Psoas muscle (tissue), 8 donors: ENCODE results near the gene CENPC. TPM values are rescaled to one million over a fixed set of nuclear protein-coding genes. Genes with fewer than 3 reads are reported as not detected.

Experiments used
- ATAC-seq, 4 donors: fragments of 200-7000 bp; cut with Tn5 transposase; one replicate each; pipeline ENCODE4 v1.9.1; 2020; ENCODE audit warnings: moderate library complexity in 3 of 4, mild to moderate bottlenecking in 2 of 4
- DNase-seq, 2 donors: peaks; one replicate each; pipeline ENCODE4 v3.0.0-alpha.2; 2020
- H3K27ac ChIP-seq: fragments of 200-600 bp; one replicate; pipeline ENCODE4 v1.8.0; 2022
- H3K27me3 ChIP-seq, 3 donors: fragments of 200-600 bp in 1 of 3; one replicate each; pipeline versions ENCODE4 v1.6.1 to v1.8.0; 2013 to 2022; ENCODE audit warnings: low read length in 2 of 3, mild to moderate bottlenecking in 2 of 3, moderate library complexity in 1 of 3; ENCODE audit not compliant: insufficient read depth in 3 of 3
- H3K36me3 ChIP-seq, 2 donors: fragments of 200-600 bp in 1 of 2; one replicate each; pipeline versions ENCODE4 v1.6.1 to v1.8.0; 2013 to 2022; ENCODE audit warnings: low read depth in 1 of 2, mild to moderate bottlenecking in 1 of 2, moderate library complexity in 1 of 2; ENCODE audit not compliant: insufficient read depth in 1 of 2
- H3K4me1 ChIP-seq: fragments of 200-600 bp; one replicate; pipeline ENCODE4 v1.8.0; 2022
- H3K4me3 ChIP-seq: fragments of 200-600 bp; one replicate; pipeline ENCODE4 v1.8.0; 2022; ENCODE audit warnings: mild to moderate bottlenecking
- H3K9me3 ChIP-seq: fragments of 200-600 bp; one replicate; pipeline ENCODE4 v1.8.0; 2022
- CTCF ChIP-seq: fragments of 200-600 bp; IDR thresholded peaks from one replicate; pipeline ENCODE4 v1.8.0; 2022; ENCODE audit warnings: antibody characterized with exemption
- WGBS, 3 donors: extraction: QIAGEN DNeasy Blood & Tissue Kit; methylation state at CpG; one replicate each; pipeline versions ENCODE4 v1.1.6 to v1.1.7; 2013; 5-methylcytosine and 5-hydroxymethylcytosine counted together
- intact Hi-C, 2 donors: fragments of 100-400 bp; cut with DNase I; formaldehyde crosslinking; loops; one replicate each; pipeline versions ENCODE4 v1.11.0 to v1.14.2; 2022
- polyA plus RNA-seq, 3 donors: library from polyadenylated mRNA; stranded (reverse); fragments of 200-250 nt; gene quantifications; one replicate each; pipeline ENCODE4 v1.2.3, GENCODE V29; 2013
- total RNA-seq, 4 donors: library from RNA; stranded (reverse); fragmentation: NEBNext Ultra II Directional in 2 of 4; extraction: Animal tissue kit (Norgen Biotek cat#: 25700) in 2 of 4; gene quantifications; one replicate each; pipeline versions ENCODE4 v1.2.1 to v1.2.4, GENCODE V29; 2021 to 2023
- donor health status: healthy with polysubstance abuse.
- donor health status: DM: no; HTN: no; CAD: no; lungs with moderate emphysema.
- donor health status: Bipolar disorder and iron deficiency.
- donor health status: healthy.
- donor health status: DM: yes; HTN: yes; CAD: no.
- donor health status: DM: no; HTN: no; CAD: no.
- donor health status: DM: no; HTN: no; CAD: no.
- donor health status: DM: yes; HTN: yes; CAD: no.

CENPC gene
- total and polyA plus RNA-seq, 7 donors, result 1.5 to 5.6 (median 3.5) TPM

- no peaks in the 10 kb centered on the region for H3K4me1 ChIP-seq
- WGBS, 3 donors, result 86 to 90% (median 86%) methylated on average over 2 of the region's 2 CpGs
- H3K27me3 ChIP-seq, result no peaks in the 10 kb centered on the region
- intact Hi-C loops, result loop anchor here in 1 of 2 donors (10.0 kb wide), 1 partner anchor 125 kb away; no protein-coding TSS in a partner anchor
- peaks cover 0 to 22% of the 10 kb centered on the region in 2 donors for H3K36me3 ChIP-seq
- TF ChIP-seq CTCF, result no peak
- H3K4me3 ChIP-seq, result no peak overlapping the region
- H3K27ac ChIP-seq, result no peak overlapping the region
- ATAC-seq, result no peak
- no peaks in the 10 kb centered on the region for H3K9me3 ChIP-seq
- DNase-seq, result no peak
Measured at GRCh38 chr4:67499799-67500198, 45.5 kb downstream of the CENPC start.

GRCh38 chr4:67483868-67484602 is 61.3 kb downstream of the CENPC start:
- no peak for DNase-seq

GRCh38 chr4:67480810-67481209 is 64.5 kb downstream of the CENPC start:
- Histone ChIP-seq H3K9me3 (peaks cover 4% of the 10 kb centered on the region), H3K4me3 (no peak overlapping the region), H3K27me3 (no peaks in the 10 kb centered on the region), H3K36me3 (peaks cover 4 to 36% of the 10 kb centered on the region in 2 donors), H3K4me1 (no peaks in the 10 kb centered on the region), H3K27ac (no peak overlapping the region)
- DNase-seq (no peak), ATAC-seq (no peak)
- 91 to 99% (median 95%) methylated on average over 3 of the region's 3 CpGs for whole genome bisulfite sequencing, 3 donors
- intact Hi-C loops, result no loop called here
- TF ChIP-seq CTCF, result no peak

More at GRCh38 chr4:67483868-67484602, 61.3 kb downstream of the CENPC start:
- no peak for TF ChIP-seq CTCF
- H3K36me3 ChIP-seq, result peaks cover 0 to 42% of the 10 kb centered on the region in 2 donors
- no peaks in the 10 kb centered on the region for H3K9me3 ChIP-seq
- peak; percentile 62 to 73 (median 66) for ATAC-seq
- intact Hi-C loops, result no loop called here
- WGBS, 3 donors, result 70 to 95% (median 75%) methylated on average over 5 of the region's 5 CpGs
- H3K4me3 ChIP-seq, result no peak overlapping the region
- H3K4me1 ChIP-seq, result no peaks in the 10 kb centered on the region
- no peaks in the 10 kb centered on the region for H3K27me3 ChIP-seq
- H3K27ac ChIP-seq, result no peak overlapping the region

GRCh38 chr4:67475155-67475554 is 70.1 kb downstream of the CENPC start:
- intact Hi-C loops, result no loop called here
- Histone ChIP-seq H3K4me1 (no peaks in the 10 kb centered on the region), H3K27me3 (no peaks in the 10 kb centered on the region), H3K36me3 (peaks cover 6 to 60% of the 10 kb centered on the region in 2 donors), H3K9me3 (peaks cover 4% of the 10 kb centered on the region), H3K4me3 (no peak overlapping the region), H3K27ac (no peak overlapping the region)
- 29 to 52% (median 41%) methylated on average over 4 of the region's 4 CpGs for WGBS, 3 donors
- no peak for TF ChIP-seq CTCF
- DNase-seq, result no peak
- no peak for ATAC-seq

GRCh38 chr4:67470871-67471270 is 74.4 kb downstream of the CENPC start:
- DNase-seq (no peak), ATAC-seq (no peak)
- TF ChIP-seq CTCF, result no peak
- Histone ChIP-seq H3K4me3 (no peak overlapping the region), H3K36me3 (peaks cover 2 to 51% of the 10 kb centered on the region in 2 donors), H3K4me1 (no peaks in the 10 kb centered on the region), H3K27me3 (no peaks in the 10 kb centered on the region), H3K9me3 (no peaks in the 10 kb centered on the region), H3K27ac (no peak overlapping the region)
- intact Hi-C loops, result no loop called here
